GM12878 (cell line): Measurements from ENCODE around the gene BOLA1. TPM values are rescaled to one million over a fixed set of nuclear protein-coding genes. Genes with fewer than 3 reads are reported as not detected.

Experiments
- ATAC-seq: fragments of 200-7000 bp; cut with Tn5 transposase; 3 replicates; pipeline ENCODE4 v1.9.1; 2020; ENCODE audit warnings: mild to moderate bottlenecking, moderate library complexity
- BruUV-seq: library from RNA; stranded (reverse); fragments of 400-500 nt; replicated peaks from 2 replicates; lab custom pipeline; 2021; lab: Mats Ljungman, UMichigan
- CTCF ChIA-PET: fragments of 300-600 bp; sonication (Branson Sonifier 250); formaldehyde crosslinking; extraction: SDS; loops from one replicate; lab custom pipeline; 2021; ENCODE audit warnings: inconsistent platforms; lab: Yijun Ruan, JAX
- POLR2A ChIA-PET: fragments of 350-600 bp; formaldehyde crosslinking; extraction: SDS; loops from one replicate; lab custom pipeline; 2021; ENCODE audit warnings: inconsistent platforms; lab: Charles Lee
- RAD21 ChIA-PET: fragments of 300-600 bp; sonication (Branson Sonifier 250); formaldehyde crosslinking; loops from one replicate; lab custom pipeline; 2023; ENCODE audit warnings: antibody characterized with exemption; ENCODE audit not compliant: unreplicated experiment; lab: Charles Lee
- SMC1A ChIA-PET: fragments of 300-600 bp; sonication (Branson Sonifier 250); formaldehyde crosslinking; loops from one replicate; lab custom pipeline; 2023; ENCODE audit not compliant: unreplicated experiment, uncharacterized antibody; lab: Charles Lee
- DNase-seq: peaks from one replicate; pipeline ENCODE4 v3.0.0-alpha.2; 2011; ENCODE audit warnings: low read depth, low spot score
- FAIRE-seq: peaks from 3 replicates; lab custom pipeline; 2011; peaks lifted over from hg19 to GRCh38; lab: Jason Lieb, UNC
- H2AFZ ChIP-seq: 2 replicates; pipeline ENCODE4 v1.6.0; 2011; ENCODE audit warnings: low read depth, low read length, control low read depth; ENCODE audit not compliant: control insufficient read depth
- H3K27ac ChIP-seq: 2 replicates; pipeline ENCODE4 v1.5.1; 2011; ENCODE audit warnings: control low read depth; ENCODE audit not compliant: control insufficient read depth, insufficient read depth
- H3K27me3 ChIP-seq, 2 experiments: replicated peaks in 1 of 2; 2 replicates each; pipeline versions ENCODE4 v1.6.0 to v1.6.1; 2011; ENCODE audit warnings: low read length in 1 of 2; ENCODE audit not compliant: control insufficient read depth in 2 of 2, insufficient read depth in 2 of 2
- H3K36me3 ChIP-seq, 2 experiments: 2 replicates each; pipeline ENCODE4 v1.5.1; 2011; ENCODE audit warnings: low read length in 1 of 2; ENCODE audit not compliant: control insufficient read depth in 2 of 2, insufficient read depth in 2 of 2
- H3K4me1 ChIP-seq: 2 replicates; pipeline ENCODE4 v1.6.1; 2011; ENCODE audit warnings: mild to moderate bottlenecking, low read length, moderate library complexity, mixed read lengths; ENCODE audit not compliant: control insufficient read depth, insufficient read depth
- H3K4me2 ChIP-seq: 2 replicates; pipeline ENCODE4 v1.6.0; 2011; ENCODE audit warnings: control low read depth; ENCODE audit not compliant: control insufficient read depth, insufficient read depth
- H3K4me3 ChIP-seq: fragments of 200-600 bp; sonication (generic); 2 replicates; pipeline ENCODE4 v1.5.1; 2016
- H3K79me2 ChIP-seq: 2 replicates; pipeline ENCODE4 v1.6.0; 2011; ENCODE audit warnings: low read length; ENCODE audit not compliant: control insufficient read depth, insufficient read depth
- H3K9ac ChIP-seq: 2 replicates; pipeline ENCODE4 v1.8.0; 2011; ENCODE audit warnings: low read length, control low read depth, mixed read lengths; ENCODE audit not compliant: control insufficient read depth, insufficient read depth
- H3K9me3 ChIP-seq: replicated peaks from 3 replicates; pipeline ENCODE4 v1.5.1; 2011; ENCODE audit warnings: mild to moderate bottlenecking, low read length; ENCODE audit not compliant: control insufficient read depth, insufficient read depth
- H4K20me1 ChIP-seq: 2 replicates; pipeline ENCODE4 v1.6.0; 2011; ENCODE audit not compliant: control insufficient read depth, insufficient read depth
- EP300 ChIP-seq, 2 experiments: fragments of 150-350 bp in 1 of 2; IDR thresholded peaks; 2 replicates each; pipeline ENCODE4 v1.6.1; 2011 to 2012; ENCODE audit warnings: low read depth in 2 of 2, low read length in 2 of 2, borderline replicate concordance in 1 of 2, improper control_type of control experiment in 1 of 2, inconsistent platforms in 1 of 2; ENCODE audit not compliant: control insufficient read depth in 1 of 2
- GABPA ChIP-seq: IDR thresholded peaks from 2 replicates; pipeline ENCODE4 v1.6.1; 2014; ENCODE audit warnings: antibody characterized with exemption, low read depth, mild to moderate bottlenecking, inconsistent platforms
- IRF5 ChIP-seq: fragments of 450-650 bp; IDR thresholded peaks from 2 replicates; pipeline ENCODE4 v1.6.1; 2017; ENCODE audit warnings: borderline replicate concordance
- KAT2A ChIP-seq: conservative IDR thresholded peaks from 2 replicates; pipeline ENCODE4 v1.6.1; 2011; ENCODE audit warnings: low read depth, low read length; ENCODE audit not compliant: control insufficient read depth
- MYC ChIP-seq: IDR thresholded peaks from 2 replicates; pipeline ENCODE4 v1.6.1; 2011; ENCODE audit warnings: mild to moderate bottlenecking, low read length, moderate library complexity, inconsistent platforms; ENCODE audit not compliant: insufficient read depth, insufficient replicate concordance, insufficient read length, severe bottlenecking
- NFYB ChIP-seq: IDR thresholded peaks from 2 replicates; pipeline ENCODE4 v1.6.1; 2011; ENCODE audit warnings: low read depth, mild to moderate bottlenecking, low read length, improper control_type of control experiment, moderate library complexity; ENCODE audit not compliant: insufficient read depth
- NR2F1 ChIP-seq: fragments of 450-650 bp; conservative IDR thresholded peaks from 2 replicates; pipeline ENCODE4 v1.6.1; 2017; ENCODE audit warnings: mild to moderate bottlenecking
- POLR2A ChIP-seq: IDR thresholded peaks from 2 replicates; pipeline ENCODE4 v1.6.1; 2011; ENCODE audit warnings: low read depth, mild to moderate bottlenecking, low read length
- STAT3 ChIP-seq: IDR thresholded peaks from 2 replicates; pipeline ENCODE4 v1.6.1; 2011; ENCODE audit warnings: low read depth, low read length, improper control_type of control experiment
- TBL1XR1 ChIP-seq: IDR thresholded peaks from 2 replicates; pipeline ENCODE4 v1.6.1; 2012; ENCODE audit warnings: low read depth, low read length, improper control_type of control experiment
- ZNF592 ChIP-seq: fragments of 450-650 bp; IDR thresholded peaks from 2 replicates; pipeline ENCODE4 v1.6.1; 2017; ENCODE audit warnings: mild to moderate bottlenecking, moderate library complexity
- WGBS: methylation state at CpG from one replicate; pipeline ENCODE4 v1.1.6; 2016; ENCODE audit warnings: low lambda C conversion rate; ENCODE audit not compliant: insufficient replicate concordance, insufficient coverage; ENCODE audit errors: missing lambda C conversion rate; 5-methylcytosine and 5-hydroxymethylcytosine counted together
- in situ Hi-C: fragments of 300-500 bp; cut with MboI; formaldehyde crosslinking; loops from 9 replicates; pipeline ENCODE4 v1.14.3; 2018; ENCODE audit warnings: mixed read lengths
- intact Hi-C: fragments of 100-400 bp; cut with micrococcal nuclease; formaldehyde crosslinking; loops from one replicate; pipeline ENCODE4 v1.14.2; 2022; ENCODE audit not compliant: unreplicated experiment
- polyA plus RNA-seq, 11 experiments: library from polyadenylated mRNA; depleted of rRNA in 4 of 11; unstranded in 6 of 11; stranded (reverse) in 5 of 11; fragments of >200 nt; fragmentation: Nextera tagmentation in 4 of 11; fragmentation: Illumina TruSeq in 1 of 11; extraction: Ambion mirVana in 4 of 11; extraction: Trizol in 1 of 11; gene quantifications; 1 replicate in 1 of 11; 2 replicates in 10 of 11; pipeline versions ENCODE4 v1.2.1 to v1.2.3, GENCODE V29; 2011 to 2016; ENCODE audit warnings: inconsistent platforms in 2 of 11, missing spikeins in 2 of 11, low read depth in 1 of 11
- total RNA-seq, 4 experiments: library from RNA; depleted of rRNA in 3 of 4; stranded (reverse); fragments of >200 nt in 3 of 4; fragmentation: Illumina TruSeq in 1 of 4; extraction: Trizol in 1 of 4; gene quantifications; 2 replicates each; pipeline versions ENCODE4 v1.2.1 to v1.2.3, GENCODE V29; 2013 to 2021
- TF ChIP-seq, protein P1 (sequence below): IDR thresholded peaks from 2 replicates; pipeline ENCODE4 v1.6.1; 2012; ENCODE audit warnings: improper control_type of control experiment, low read depth, low read length; ENCODE audit not compliant: insufficient replicate concordance

The BOLA1 gene
- total and polyA plus RNA-seq, 10 of the 15 experiments (the other 5 are each of a cell fraction or from before 2014, with no cell fraction given) = 0.74 to 18.7 (median 11.3) TPM

- Histone ChIP-seq H3K9me3 (no peaks in the 10 kb centered on the region), H3K27me3 (no peaks in the 10 kb centered on the region), H2AFZ (no peak overlapping the region), H3K79me2 (no peaks in the 10 kb centered on the region), H4K20me1 (no peaks in the 10 kb centered on the region), H3K4me1 (peaks cover 19% of the 10 kb centered on the region), H3K27ac (no peak overlapping the region), H3K9ac (no peak overlapping the region), H3K4me2 (no peak overlapping the region), H3K36me3 (peaks cover 7 to 9% of the 10 kb centered on the region in 2 experiments), H3K4me3 (no peak overlapping the region)
- RAD21 ChIA-PET = no interaction called here
- DNase-seq (no peak), FAIRE-seq (no peak), ATAC-seq (no peak)
- 98% methylated on average over 5 of the region's 5 CpGs for WGBS
- SMC1A ChIA-PET = interaction anchor here (0.6 to 1.5 kb wide), 3 partner anchors 20 to 245 kb away, joined by 3 read pairs; no protein-coding TSS in a partner anchor
- in situ Hi-C loops (no loop called here), intact Hi-C loops (no loop called here)
- POLR2A ChIA-PET = no interaction called here
- CTCF ChIA-PET = interaction anchor here (2.5 kb wide), 1 partner anchor 13 kb away, joined by 7 read pairs; no protein-coding TSS in a partner anchor
- no TSS peak for BruUV-seq
- TF ChIP-seq IRF5 (no peak), MYC (no peak), POLR2A (no peak), ZNF592 (no peak), GABPA (no peak), KAT2A (no peak), EP300 (IDR thresholded peaks at IDR 0.05; ENCODE audit: borderline replicate concordance in 1 of 2, control insufficient read depth in 1 of 2, low read depth in 2 of 2, low read length in 2 of 2) (no peak), NFYB (no peak), STAT3 (no peak), TBL1XR1 (no peak), NR2F1 (no peak)
- TF ChIP-seq, protein P1, sequence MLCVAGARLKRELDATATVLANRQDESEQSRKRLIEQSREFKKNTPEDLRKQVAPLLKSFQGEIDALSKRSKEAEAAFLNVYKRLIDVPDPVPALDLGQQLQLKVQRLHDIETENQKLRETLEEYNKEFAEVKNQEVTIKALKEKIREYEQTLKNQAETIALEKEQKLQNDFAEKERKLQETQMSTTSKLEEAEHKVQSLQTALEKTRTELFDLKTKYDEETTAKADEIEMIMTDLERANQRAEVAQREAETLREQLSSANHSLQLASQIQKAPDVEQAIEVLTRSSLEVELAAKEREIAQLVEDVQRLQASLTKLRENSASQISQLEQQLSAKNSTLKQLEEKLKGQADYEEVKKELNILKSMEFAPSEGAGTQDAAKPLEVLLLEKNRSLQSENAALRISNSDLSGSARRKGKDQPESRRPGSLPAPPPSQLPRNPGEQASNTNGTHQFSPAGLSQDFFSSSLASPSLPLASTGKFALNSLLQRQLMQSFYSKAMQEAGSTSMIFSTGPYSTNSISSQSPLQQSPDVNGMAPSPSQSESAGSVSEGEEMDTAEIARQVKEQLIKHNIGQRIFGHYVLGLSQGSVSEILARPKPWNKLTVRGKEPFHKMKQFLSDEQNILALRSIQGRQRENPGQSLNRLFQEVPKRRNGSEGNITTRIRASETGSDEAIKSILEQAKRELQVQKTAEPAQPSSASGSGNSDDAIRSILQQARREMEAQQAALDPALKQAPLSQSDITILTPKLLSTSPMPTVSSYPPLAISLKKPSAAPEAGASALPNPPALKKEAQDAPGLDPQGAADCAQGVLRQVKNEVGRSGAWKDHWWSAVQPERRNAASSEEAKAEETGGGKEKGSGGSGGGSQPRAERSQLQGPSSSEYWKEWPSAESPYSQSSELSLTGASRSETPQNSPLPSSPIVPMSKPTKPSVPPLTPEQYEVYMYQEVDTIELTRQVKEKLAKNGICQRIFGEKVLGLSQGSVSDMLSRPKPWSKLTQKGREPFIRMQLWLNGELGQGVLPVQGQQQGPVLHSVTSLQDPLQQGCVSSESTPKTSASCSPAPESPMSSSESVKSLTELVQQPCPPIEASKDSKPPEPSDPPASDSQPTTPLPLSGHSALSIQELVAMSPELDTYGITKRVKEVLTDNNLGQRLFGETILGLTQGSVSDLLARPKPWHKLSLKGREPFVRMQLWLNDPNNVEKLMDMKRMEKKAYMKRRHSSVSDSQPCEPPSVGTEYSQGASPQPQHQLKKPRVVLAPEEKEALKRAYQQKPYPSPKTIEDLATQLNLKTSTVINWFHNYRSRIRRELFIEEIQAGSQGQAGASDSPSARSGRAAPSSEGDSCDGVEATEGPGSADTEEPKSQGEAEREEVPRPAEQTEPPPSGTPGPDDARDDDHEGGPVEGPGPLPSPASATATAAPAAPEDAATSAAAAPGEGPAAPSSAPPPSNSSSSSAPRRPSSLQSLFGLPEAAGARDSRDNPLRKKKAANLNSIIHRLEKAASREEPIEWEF = no peak
Observed at GRCh38 chr1:149942207-149942606, 42.8 kb downstream of the BOLA1 start.
